Measurements from ENCODE around the gene CPSF4L.

DNA sequence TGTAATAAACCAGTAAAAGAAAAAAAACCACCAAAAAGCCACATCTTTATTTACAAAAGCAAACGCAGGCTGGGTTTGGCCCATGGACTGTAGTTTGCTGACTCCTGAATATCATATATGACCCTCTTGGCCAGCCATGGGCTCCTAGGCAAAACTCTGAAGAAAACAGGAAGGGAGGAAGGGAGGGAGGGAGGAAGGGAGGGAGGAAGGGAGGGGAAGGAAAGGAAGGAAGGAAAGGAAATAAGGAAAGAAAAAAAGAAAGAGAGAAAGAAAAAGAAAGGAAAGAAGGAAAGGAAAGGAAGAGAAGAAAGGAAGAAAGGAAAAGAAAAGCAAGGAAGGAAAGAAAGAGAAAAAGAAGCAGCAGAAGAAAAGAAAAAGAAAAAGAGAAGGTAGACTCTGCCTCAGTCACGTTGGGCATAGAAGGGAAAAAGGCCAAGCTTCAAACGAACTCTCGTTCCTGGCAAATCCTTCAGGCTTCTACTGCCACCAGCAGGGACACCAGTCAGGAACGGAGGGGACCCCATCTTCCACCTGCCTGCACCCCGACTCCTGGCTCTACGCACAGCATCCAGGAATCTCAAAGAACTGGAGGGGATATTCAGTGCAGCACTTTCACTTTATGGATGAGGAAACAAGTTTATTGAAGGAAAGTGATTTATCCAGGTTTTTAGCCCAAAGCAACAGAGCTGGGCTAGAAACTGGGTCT, 28.0 kb upstream of the CPSF4L start:
- TF ChIP-seq EZH2 (IDR thresholded peaks at IDR 0.05; ENCODE audit: borderline replicate concordance) (no peak), CTCF (IDR thresholded peaks at IDR 0.05; ENCODE audit: poor library complexity) (no peak)
